ENCODE results near the gene CACNA1G.

The CACNA1G gene

GRCh38 chr17:50560185-50560824, at the start of gene CACNA1G:
CACNA1G (plus strand) TSS chr17:50560715; CDS start chr17:50561460, 745 bp downstream.
- H3K79me2 ChIP-seq (ENCODE audit: insufficient read depth, low read length), result no peaks in the 10 kb centered on the region
- H4K20me1 ChIP-seq (ENCODE audit: insufficient read depth, low read length, poor library complexity, severe bottlenecking), result no peaks in the 10 kb centered on the region
- no peaks in the 10 kb centered on the region for H3F3A ChIP-seq (ENCODE audit: low read depth)
- H3K4me2 ChIP-seq (ENCODE audit: low read depth, low read length, poor library complexity, severe bottlenecking), result peak within 1 kb of the TSS; percentile 87
- peak within 1 kb of the TSS; percentile 63; the same call in 1 of the 2 replicates for H2AFZ ChIP-seq (ENCODE audit: low read length)
- H3K9me3 ChIP-seq (ENCODE audit: insufficient read depth, low read depth, low read length), result no peaks in the 10 kb centered on the region
- H3K4me1 ChIP-seq (ENCODE audit: insufficient read depth, low read length, poor library complexity, severe bottlenecking), result peaks cover 10% of the 10 kb centered on the region
- peaks cover 21% of the 10 kb centered on the region for H3K27me3 ChIP-seq (ENCODE audit: insufficient read depth, low read length, poor library complexity, severe bottlenecking)
- no peak for TF ChIP-seq EZH2phosphoT487 (IDR thresholded peaks at IDR 0.05; ENCODE audit: borderline replicate concordance)
- no peak for TF ChIP-seq CTCF (conservative IDR thresholded peaks at IDR 0.05; ENCODE audit: low read length)
- H3K9me2 ChIP-seq (replicated peaks; ENCODE audit: low read depth, low read length), result no peaks in the 10 kb centered on the region
- H3K36me3 ChIP-seq (ENCODE audit: insufficient read depth, low read length), result no peaks in the 10 kb centered on the region
- H3K9ac ChIP-seq (ENCODE audit: low read depth, low read length, poor library complexity, severe bottlenecking), result peak within 1 kb of the TSS; percentile 35
- peak within 1 kb of the TSS; percentile 66 for H3K4me3 ChIP-seq (ENCODE audit: low read length, poor library complexity, severe bottlenecking)

- H4K20me1 ChIP-seq (ENCODE audit: insufficient read depth, low read length, poor library complexity, severe bottlenecking), result no peaks in the 10 kb centered on the region
- no peaks in the 10 kb centered on the region for H3K79me2 ChIP-seq (ENCODE audit: insufficient read depth, low read length)
- no peaks in the 10 kb centered on the region for H3F3A ChIP-seq (ENCODE audit: low read depth)
- H2AFZ ChIP-seq (ENCODE audit: low read length), result no peak overlapping the region
- no peak overlapping the region for H3K4me2 ChIP-seq (ENCODE audit: low read depth, low read length, poor library complexity, severe bottlenecking)
- no peak overlapping the region for H3K4me3 ChIP-seq (ENCODE audit: low read length, poor library complexity, severe bottlenecking)
- H3K9ac ChIP-seq (ENCODE audit: low read depth, low read length, poor library complexity, severe bottlenecking), result no peak overlapping the region
- no peaks in the 10 kb centered on the region for H3K9me2 ChIP-seq (replicated peaks; ENCODE audit: low read depth, low read length)
- H3K9me3 ChIP-seq (ENCODE audit: insufficient read depth, low read depth, low read length), result no peaks in the 10 kb centered on the region
- H3K36me3 ChIP-seq (ENCODE audit: insufficient read depth, low read length), result no peaks in the 10 kb centered on the region
- TF ChIP-seq EZH2phosphoT487 (IDR thresholded peaks at IDR 0.05; ENCODE audit: borderline replicate concordance) (no peak), CTCF (conservative IDR thresholded peaks at IDR 0.05; ENCODE audit: low read length) (no peak)
- no peaks in the 10 kb centered on the region for H3K27me3 ChIP-seq (ENCODE audit: insufficient read depth, low read length, poor library complexity, severe bottlenecking)
- peaks cover 5% of the 10 kb centered on the region for H3K4me1 ChIP-seq (ENCODE audit: insufficient read depth, low read length, poor library complexity, severe bottlenecking)
Observed at GRCh38 chr17:50511058-50511457, 49.5 kb upstream of the CACNA1G start.

- Histone ChIP-seq H3F3A (ENCODE audit: low read depth) (no peaks in the 10 kb centered on the region), H3K36me3 (ENCODE audit: insufficient read depth, low read length) (no peaks in the 10 kb centered on the region), H3K4me3 (ENCODE audit: low read length, poor library complexity, severe bottlenecking) (no peak overlapping the region), H3K27me3 (ENCODE audit: insufficient read depth, low read length, poor library complexity, severe bottlenecking) (no peaks in the 10 kb centered on the region), H3K9ac (ENCODE audit: low read depth, low read length, poor library complexity, severe bottlenecking) (no peak overlapping the region), H4K20me1 (ENCODE audit: insufficient read depth, low read length, poor library complexity, severe bottlenecking) (no peaks in the 10 kb centered on the region), H3K9me3 (ENCODE audit: insufficient read depth, low read depth, low read length) (no peaks in the 10 kb centered on the region), H3K79me2 (ENCODE audit: insufficient read depth, low read length) (no peaks in the 10 kb centered on the region), H3K4me2 (ENCODE audit: low read depth, low read length, poor library complexity, severe bottlenecking) (no peak overlapping the region), H3K4me1 (ENCODE audit: insufficient read depth, low read length, poor library complexity, severe bottlenecking) (no peaks in the 10 kb centered on the region), H2AFZ (ENCODE audit: low read length) (no peak overlapping the region), H3K9me2 (replicated peaks; ENCODE audit: low read depth, low read length) (no peaks in the 10 kb centered on the region)
- TF ChIP-seq CTCF (conservative IDR thresholded peaks at IDR 0.05; ENCODE audit: low read length) (no peak), EZH2phosphoT487 (IDR thresholded peaks at IDR 0.05; ENCODE audit: borderline replicate concordance) (no peak)
Observed at GRCh38 chr17:50513495-50513894, 47.0 kb upstream of the CACNA1G start.

Data from Loucy (cell line).